Vagina (tissue), 2 donors: Measurements from ENCODE around the gene SLC49A3.

ENCODE experiments used
- POLR2A ChIP-seq, 2 donors: fragments of 450-650 bp; IDR thresholded peaks; one replicate each; pipeline ENCODE4 v1.6.1; 2017; ENCODE audit warnings: antibody characterized with exemption in 2 of 2, mild to moderate bottlenecking in 2 of 2, moderate library complexity in 2 of 2
- POLR2AphosphoS5 ChIP-seq, 2 donors: sonication (generic); formaldehyde crosslinking; IDR thresholded peaks; one replicate each; pipeline ENCODE4 v1.9.0; 2017; ENCODE audit warnings: antibody characterized with exemption in 2 of 2, mild to moderate bottlenecking in 2 of 2, low read depth in 1 of 2; ENCODE audit not compliant: insufficient read depth in 1 of 2
- TF ChIP-seq, protein P1 (sequence below), 3 experiments: fragments of 450-650 bp in 2 of 3; fragments of 200-600 bp in 1 of 3; sonication (generic) in 1 of 3; IDR thresholded peaks; one replicate each; pipeline ENCODE4 v1.5.1; 2017 to 2019; ENCODE audit warnings: antibody characterized with exemption in 3 of 3, mild to moderate bottlenecking in 2 of 3, moderate library complexity in 2 of 3

DNA sequence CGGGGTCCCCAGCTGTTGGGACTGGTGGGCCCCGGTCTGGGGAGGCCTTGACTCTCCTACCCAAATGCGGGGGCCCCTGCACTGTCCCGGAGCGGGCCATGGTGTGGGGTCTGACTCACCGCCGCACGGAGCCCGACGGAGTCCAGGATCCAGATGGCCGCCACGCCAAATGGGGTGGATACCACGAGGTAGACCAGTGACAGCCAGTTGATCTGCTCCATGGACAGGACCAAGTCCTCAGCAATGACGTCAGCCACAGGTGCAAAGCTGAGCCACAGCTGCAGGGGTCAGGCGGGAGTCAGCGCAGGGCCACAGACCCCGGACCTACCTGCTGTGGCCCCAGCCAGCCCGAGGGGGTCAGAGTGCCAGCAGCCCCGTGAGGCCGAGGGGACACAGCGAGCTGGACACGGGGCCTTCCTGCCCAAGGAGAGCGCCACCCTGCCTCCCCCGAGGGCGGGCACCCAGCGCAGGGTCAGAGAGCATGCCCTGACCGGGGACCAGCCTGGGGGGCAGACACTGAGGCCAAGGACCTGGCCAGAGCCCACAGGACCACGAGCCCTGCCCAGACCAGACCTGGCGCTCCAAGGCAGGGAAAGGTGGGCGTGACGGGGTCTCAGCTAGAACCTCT lies 2.4 kb downstream of the SLC49A3 start:
- TF ChIP-seq, protein P1, sequence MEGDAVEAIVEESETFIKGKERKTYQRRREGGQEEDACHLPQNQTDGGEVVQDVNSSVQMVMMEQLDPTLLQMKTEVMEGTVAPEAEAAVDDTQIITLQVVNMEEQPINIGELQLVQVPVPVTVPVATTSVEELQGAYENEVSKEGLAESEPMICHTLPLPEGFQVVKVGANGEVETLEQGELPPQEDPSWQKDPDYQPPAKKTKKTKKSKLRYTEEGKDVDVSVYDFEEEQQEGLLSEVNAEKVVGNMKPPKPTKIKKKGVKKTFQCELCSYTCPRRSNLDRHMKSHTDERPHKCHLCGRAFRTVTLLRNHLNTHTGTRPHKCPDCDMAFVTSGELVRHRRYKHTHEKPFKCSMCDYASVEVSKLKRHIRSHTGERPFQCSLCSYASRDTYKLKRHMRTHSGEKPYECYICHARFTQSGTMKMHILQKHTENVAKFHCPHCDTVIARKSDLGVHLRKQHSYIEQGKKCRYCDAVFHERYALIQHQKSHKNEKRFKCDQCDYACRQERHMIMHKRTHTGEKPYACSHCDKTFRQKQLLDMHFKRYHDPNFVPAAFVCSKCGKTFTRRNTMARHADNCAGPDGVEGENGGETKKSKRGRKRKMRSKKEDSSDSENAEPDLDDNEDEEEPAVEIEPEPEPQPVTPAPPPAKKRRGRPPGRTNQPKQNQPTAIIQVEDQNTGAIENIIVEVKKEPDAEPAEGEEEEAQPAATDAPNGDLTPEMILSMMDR (IDR thresholded peaks at IDR 0.05): no peak
- TF ChIP-seq POLR2A (IDR thresholded peaks at IDR 0.05) (no peak), POLR2AphosphoS5 (IDR thresholded peaks at IDR 0.05; ENCODE audit: insufficient read depth in 1 of 2, low read depth in 1 of 2) (no peak)
